HepG2 (cell line): ENCODE data around the gene GP1BA.

ENCODE experiments used
- CEBPG ChIP-seq: IDR thresholded peaks from 2 replicates; pipeline ENCODE4 v1.6.1; 2016
- PHB2 ChIP-seq: fragments of 450-650 bp; IDR thresholded peaks from 2 replicates; pipeline ENCODE4 v1.6.1; 2018; ENCODE audit not compliant: partially characterized antibody
- POLR2A ChIP-seq, 2 experiments: IDR thresholded peaks; 2 replicates each; pipeline ENCODE4 v1.6.1; 2011; ENCODE audit warnings: low read depth in 2 of 2, low read length in 2 of 2, mild to moderate bottlenecking in 1 of 2, moderate library complexity in 1 of 2; ENCODE audit not compliant: insufficient read depth in 1 of 2
- RAD21 ChIP-seq: fragments of 450-650 bp; formaldehyde crosslinking; IDR thresholded peaks from 2 replicates; pipeline ENCODE4 v1.5.0; 2020; ENCODE audit warnings: mild to moderate bottlenecking
- RAD51 ChIP-seq: fragments of 450-650 bp; IDR thresholded peaks from 2 replicates; pipeline ENCODE4 v1.6.1; 2016; ENCODE audit warnings: borderline replicate concordance
- ZHX2 ChIP-seq, 2 experiments: sonication (generic) in 1 of 2; formaldehyde crosslinking in 1 of 2; IDR thresholded peaks; 2 replicates each; pipeline versions ENCODE4 v1.6.1 to v1.9.0; 2014 to 2022; ENCODE audit warnings: antibody characterized with exemption in 1 of 2, borderline replicate concordance in 1 of 2, inconsistent platforms in 1 of 2, low read depth in 1 of 2, missing genetic modification reagents in 1 of 2
- ZNF350 ChIP-seq: sonication (generic); formaldehyde crosslinking; IDR thresholded peaks from 2 replicates; pipeline ENCODE4 v1.4.0; 2020; ENCODE audit warnings: mild to moderate bottlenecking, low read depth, missing genetic modification reagents, borderline replicate concordance
- TF ChIP-seq, protein P1 (sequence below): sonication (generic); formaldehyde crosslinking; IDR thresholded peaks from 2 replicates; pipeline ENCODE4 v1.5.0; 2020; ENCODE audit warnings: mild to moderate bottlenecking, missing genetic modification reagents, moderate library complexity
- TF ChIP-seq, protein P2 (sequence below): conservative IDR thresholded peaks from 2 replicates; pipeline ENCODE4 v1.6.1; 2018; ENCODE audit warnings: missing genetic modification reagents
- TF ChIP-seq, protein P3 (sequence below): sonication (generic); formaldehyde crosslinking; IDR thresholded peaks from 2 replicates; pipeline ENCODE4 v1.5.0; 2020; ENCODE audit warnings: missing genetic modification reagents

- TF ChIP-seq RAD21 (CRISPR knock-in tag), result no peak; the same call in 1 of the 2 replicates
- TF ChIP-seq ZNF350 (CRISPR knock-in tag), result no peak
- TF ChIP-seq CEBPG, result no peak
- no peak for TF ChIP-seq ZHX2 (IDR thresholded peaks at IDR 0.05; ENCODE audit: low read depth)
- no peak for TF ChIP-seq ZHX2 (CRISPR knock-in tag; IDR thresholded peaks at IDR 0.05; ENCODE audit: borderline replicate concordance)
- TF ChIP-seq, protein P1, sequence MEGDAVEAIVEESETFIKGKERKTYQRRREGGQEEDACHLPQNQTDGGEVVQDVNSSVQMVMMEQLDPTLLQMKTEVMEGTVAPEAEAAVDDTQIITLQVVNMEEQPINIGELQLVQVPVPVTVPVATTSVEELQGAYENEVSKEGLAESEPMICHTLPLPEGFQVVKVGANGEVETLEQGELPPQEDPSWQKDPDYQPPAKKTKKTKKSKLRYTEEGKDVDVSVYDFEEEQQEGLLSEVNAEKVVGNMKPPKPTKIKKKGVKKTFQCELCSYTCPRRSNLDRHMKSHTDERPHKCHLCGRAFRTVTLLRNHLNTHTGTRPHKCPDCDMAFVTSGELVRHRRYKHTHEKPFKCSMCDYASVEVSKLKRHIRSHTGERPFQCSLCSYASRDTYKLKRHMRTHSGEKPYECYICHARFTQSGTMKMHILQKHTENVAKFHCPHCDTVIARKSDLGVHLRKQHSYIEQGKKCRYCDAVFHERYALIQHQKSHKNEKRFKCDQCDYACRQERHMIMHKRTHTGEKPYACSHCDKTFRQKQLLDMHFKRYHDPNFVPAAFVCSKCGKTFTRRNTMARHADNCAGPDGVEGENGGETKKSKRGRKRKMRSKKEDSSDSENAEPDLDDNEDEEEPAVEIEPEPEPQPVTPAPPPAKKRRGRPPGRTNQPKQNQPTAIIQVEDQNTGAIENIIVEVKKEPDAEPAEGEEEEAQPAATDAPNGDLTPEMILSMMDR (CRISPR knock-in tag), result no peak; the same call in 1 of the 2 replicates
- TF ChIP-seq, protein P2, sequence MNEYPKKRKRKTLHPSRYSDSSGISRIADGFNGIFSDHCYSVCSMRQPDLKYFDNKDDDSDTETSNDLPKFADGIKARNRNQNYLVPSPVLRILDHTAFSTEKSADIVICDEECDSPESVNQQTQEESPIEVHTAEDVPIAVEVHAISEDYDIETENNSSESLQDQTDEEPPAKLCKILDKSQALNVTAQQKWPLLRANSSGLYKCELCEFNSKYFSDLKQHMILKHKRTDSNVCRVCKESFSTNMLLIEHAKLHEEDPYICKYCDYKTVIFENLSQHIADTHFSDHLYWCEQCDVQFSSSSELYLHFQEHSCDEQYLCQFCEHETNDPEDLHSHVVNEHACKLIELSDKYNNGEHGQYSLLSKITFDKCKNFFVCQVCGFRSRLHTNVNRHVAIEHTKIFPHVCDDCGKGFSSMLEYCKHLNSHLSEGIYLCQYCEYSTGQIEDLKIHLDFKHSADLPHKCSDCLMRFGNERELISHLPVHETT (CRISPR knock-in tag), result peak; percentile 77; the same call in 1 of the 2 replicates
- no peak for TF ChIP-seq PHB2
- no peak for TF ChIP-seq RAD51
- TF ChIP-seq POLR2A (IDR thresholded peaks at IDR 0.05; ENCODE audit: insufficient read depth in 1 of 2, low read depth in 2 of 2, low read length in 2 of 2), result peak; percentile 35 to 45
- TF ChIP-seq, protein P3, sequence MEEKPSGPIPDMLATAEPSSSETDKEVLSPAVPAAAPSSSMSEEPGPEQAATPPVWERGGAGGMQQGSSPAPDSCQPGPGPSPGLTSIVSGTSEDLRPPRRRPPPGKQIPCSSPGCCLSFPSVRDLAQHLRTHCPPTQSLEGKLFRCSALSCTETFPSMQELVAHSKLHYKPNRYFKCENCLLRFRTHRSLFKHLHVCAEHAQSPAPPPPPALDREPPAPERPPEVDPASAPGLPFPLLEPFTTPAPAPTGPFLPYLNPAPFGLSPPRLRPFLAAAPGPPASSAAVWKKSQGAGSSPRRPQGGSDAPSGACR, result no peak
Measured at GRCh38 chr17:4949321-4950074, 17.4 kb downstream of the GP1BA start.
